Naive thymus-derived CD4-positive, alpha-beta T cell (primary cell): Measurements from ENCODE around the gene SF3A2. TPM values are rescaled to one million over a fixed set of nuclear protein-coding genes. Genes with fewer than 3 reads are reported as not detected.
A peak's percentile ranks its signal among the peaks of the same experiment; 100 is the strongest.

Experiments
- ATAC-seq: fragments of 150-1000 bp; cut with Tn5 transposase; 2 replicates; pipeline ENCODE4 v1.10.0; 2021; ENCODE audit warnings: mild to moderate bottlenecking, moderate library complexity
- CTCF ChIA-PET: fragments of 350-600 bp; sonication (Branson Sonifier 250); formaldehyde crosslinking; loops from one replicate; lab custom pipeline; 2021; ENCODE audit warnings: antibody characterized with exemption; lab: Charles Lee
- POLR2A ChIA-PET: fragments of 350-600 bp; sonication (Branson Sonifier 250); formaldehyde crosslinking; loops from one replicate; lab custom pipeline; 2021; ENCODE audit warnings: antibody characterized with exemption, inconsistent platforms; lab: Charles Lee
- DNase-seq, 9 donors: peaks; one replicate each; pipeline versions ENCODE4 v3.0.0 to v3.0.0-alpha.2; 2020 to 2022; ENCODE audit warnings: mixed read lengths in 1 of 9
- H3K27ac ChIP-seq: one replicate; pipeline ENCODE4 v1.7.0; 2013; ENCODE audit warnings: mild to moderate bottlenecking, low read depth, low read length, moderate library complexity
- H3K27me3 ChIP-seq, 2 donors: one replicate each; pipeline ENCODE4 v1.7.0; 2013; ENCODE audit warnings: low read length in 2 of 2, mild to moderate bottlenecking in 2 of 2, moderate library complexity in 2 of 2; ENCODE audit not compliant: control insufficient read depth in 2 of 2, insufficient read depth in 2 of 2
- H3K36me3 ChIP-seq, 3 experiments: 1 replicate in 2 of 3; 2 replicates in 1 of 3; pipeline ENCODE4 v1.7.0; 2013; ENCODE audit warnings: low read length in 3 of 3, mild to moderate bottlenecking in 3 of 3, moderate library complexity in 1 of 3; ENCODE audit not compliant: insufficient read depth in 3 of 3, control insufficient read depth in 2 of 3
- H3K4me1 ChIP-seq, 2 donors: one replicate each; pipeline ENCODE4 v1.7.0; 2013; ENCODE audit warnings: low read length in 2 of 2, mild to moderate bottlenecking in 2 of 2, moderate library complexity in 1 of 2; ENCODE audit not compliant: control insufficient read depth in 2 of 2, insufficient read depth in 2 of 2
- H3K4me3 ChIP-seq: 2 replicates; pipeline ENCODE4 v1.7.0; 2013; ENCODE audit warnings: mild to moderate bottlenecking, low read length
- H3K9me3 ChIP-seq, 3 experiments: 1 replicate in 2 of 3; 2 replicates in 1 of 3; pipeline ENCODE4 v1.7.0; 2013; ENCODE audit warnings: low read length in 3 of 3; ENCODE audit not compliant: control insufficient read depth in 2 of 3
- H3K27ac Mint-ChIP-seq, 9 donors: one replicate each; pipeline ENCODE4 v1.8.0; 2020 to 2022; ENCODE audit warnings: mixed read lengths in 9 of 9, mild to moderate bottlenecking in 8 of 9, moderate library complexity in 5 of 9, inconsistent platforms in 2 of 9
- H3K27me3 Mint-ChIP-seq, 5 donors: one replicate each; pipeline ENCODE4 v1.8.0; 2021 to 2022; ENCODE audit warnings: mixed read lengths in 5 of 5, mild to moderate bottlenecking in 1 of 5
- H3K36me3 Mint-ChIP-seq, 5 donors: one replicate each; pipeline ENCODE4 v1.8.0; 2020 to 2022; ENCODE audit warnings: mixed read lengths in 5 of 5, mild to moderate bottlenecking in 3 of 5, inconsistent platforms in 1 of 5
- H3K4me1 Mint-ChIP-seq, 7 donors: one replicate each; pipeline ENCODE4 v1.8.0; 2020 to 2022; ENCODE audit warnings: mixed read lengths in 7 of 7, mild to moderate bottlenecking in 3 of 7, inconsistent platforms in 1 of 7
- H3K4me3 Mint-ChIP-seq, 10 donors: one replicate each; pipeline ENCODE4 v1.8.0; 2020 to 2022; ENCODE audit warnings: mild to moderate bottlenecking in 10 of 10, mixed read lengths in 10 of 10, moderate library complexity in 6 of 10, inconsistent platforms in 2 of 10
- H3K9me3 Mint-ChIP-seq, 11 donors: one replicate each; pipeline ENCODE4 v1.8.0; 2020 to 2022; ENCODE audit warnings: mixed read lengths in 11 of 11, mild to moderate bottlenecking in 4 of 11, inconsistent platforms in 1 of 11, moderate library complexity in 1 of 11
- intact Hi-C, 2 donors: fragments of 100-400 bp; cut with micrococcal nuclease; formaldehyde crosslinking; loops; one replicate each; pipeline ENCODE4 v1.15.1; 2023
- polyA plus RNA-seq, 2 donors: library from polyadenylated mRNA; unstranded; fragments of 300-500 nt; fragmentation: Illumina TruSeq; gene quantifications; one replicate each; pipeline ENCODE4 v1.2.3, GENCODE V29; 2021
- total RNA-seq, 6 experiments: library from RNA in 5 of 6; stranded (reverse) in 5 of 6; gene quantifications; 1 replicate in 5 of 6; 2 replicates in 1 of 6; pipeline ENCODE4 v1.2.3 and lab custom pipeline; 2021 to 2026

The SF3A2 gene
- total and polyA plus RNA-seq, 7 experiments from 2014 or later = 22.3 to 150 (median 131) TPM

GRCh38 chr19:2244486-2244885 lies 7.9 kb downstream of the SF3A2 start:
- CTCF ChIA-PET = no interaction called here
- Histone ChIP-seq H3K4me1 (peaks cover 26 to 33% of the 10 kb centered on the region in 2 donors), H3K27me3 (no peaks in the 10 kb centered on the region), H3K27ac (no peak overlapping the region), H3K9me3 (no peaks in the 10 kb centered on the region), H3K36me3 (peaks cover 18 to 69% (median 33%) of the 10 kb centered on the region in 3 experiments), H3K4me3 (no peak overlapping the region)
- ATAC-seq = no peak
- intact Hi-C loops = no loop called here
- Mint-ChIP-seq H3K27me3 (no peaks in the 10 kb centered on the region), H3K27ac (no peak overlapping the region), H3K9me3 (no peaks in the 10 kb centered on the region), H3K4me3 (no peak overlapping the region), H3K4me1 (peaks cover 25 to 41% (median 32%) of the 10 kb centered on the region in 7 donors), H3K36me3 (peaks cover 4 to 22% (median 10%) of the 10 kb centered on the region in 5 donors)
- no peak for DNase-seq
- POLR2A ChIA-PET = interaction anchor here (0.7 to 9.7 kb wide), 4 partner anchors 11 to 139 kb away, joined by 3 to 163 read pairs (median 4); partner anchors contain the start of genes AMH and JSRP1

- Histone ChIP-seq H3K9me3 (no peaks in the 10 kb centered on the region), H3K36me3 (peaks cover 18 to 69% (median 33%) of the 10 kb centered on the region in 3 experiments), H3K27ac (no peak overlapping the region), H3K4me1 (peaks cover 24 to 27% of the 10 kb centered on the region in 2 donors), H3K27me3 (no peaks in the 10 kb centered on the region), H3K4me3 (no peak overlapping the region)
- intact Hi-C loops = no loop called here
- ChIA-PET POLR2A (interaction anchor here (0.7 to 9.7 kb wide), 4 partner anchors 10 to 138 kb away, joined by 3 to 163 read pairs (median 4); partner anchors contain the start of genes AMH and JSRP1), CTCF (no interaction called here)
- Mint-ChIP-seq H3K4me3 (no peak overlapping the region), H3K27ac (no peak overlapping the region), H3K9me3 (no peaks in the 10 kb centered on the region), H3K4me1 (peaks cover 17 to 33% (median 25%) of the 10 kb centered on the region in 7 donors), H3K27me3 (peaks cover 0 to 3% (median 0%) of the 10 kb centered on the region in 5 donors), H3K36me3 (peaks cover 0 to 22% (median 6%) of the 10 kb centered on the region in 5 donors)
- DNase-seq = no peak
- no peak for ATAC-seq
Observed at GRCh38 chr19:2245273-2245672, 8.6 kb downstream of the SF3A2 start.

- H3K27ac Mint-ChIP-seq = peak overlapping the region in 1 of 9 donors; percentile 25
- H3K27me3 Mint-ChIP-seq = peaks cover 0 to 3% (median 0%) of the 10 kb centered on the region in 5 donors
- intact Hi-C loops = no loop called here
- no peak for DNase-seq
- no peak overlapping the region for H3K4me3 Mint-ChIP-seq
- H3K4me1 ChIP-seq = peaks cover 15 to 24% of the 10 kb centered on the region in 2 donors
- peaks cover 18 to 69% (median 33%) of the 10 kb centered on the region in 3 experiments for H3K36me3 ChIP-seq
- no peak overlapping the region for H3K4me3 ChIP-seq
- no peak overlapping the region for H3K27ac ChIP-seq
- no peaks in the 10 kb centered on the region for H3K27me3 ChIP-seq
- H3K9me3 Mint-ChIP-seq = no peaks in the 10 kb centered on the region
- CTCF ChIA-PET = no interaction called here
- peaks cover 8 to 24% (median 17%) of the 10 kb centered on the region in 7 donors for H3K4me1 Mint-ChIP-seq
- peaks cover 0 to 22% (median 5%) of the 10 kb centered on the region in 5 donors for H3K36me3 Mint-ChIP-seq
- ATAC-seq = no peak
- POLR2A ChIA-PET = interaction anchor here (1.6 to 9.7 kb wide), 2 partner anchors 9 to 19 kb away, joined by 3 to 163 read pairs; partner anchors contain the start of genes AMH and JSRP1
- no peaks in the 10 kb centered on the region for H3K9me3 ChIP-seq
Observed at GRCh38 chr19:2246014-2246620, 9.5 kb downstream of the SF3A2 start.

- intact Hi-C loops = no loop called here
- POLR2A ChIA-PET = no interaction called here
- ATAC-seq = no peak
Observed at GRCh38 chr19:2246801-2247361, 10.3 kb downstream of the SF3A2 start.

GRCh38 chr19:2247433-2248101 lies 10.9 kb downstream of the SF3A2 start:
- Histone ChIP-seq H3K9me3 (no peaks in the 10 kb centered on the region), H3K4me1 (peaks cover 8 to 18% of the 10 kb centered on the region in 2 donors), H3K4me3 (no peak overlapping the region), H3K36me3 (peaks cover 18 to 64% (median 33%) of the 10 kb centered on the region in 3 experiments), H3K27me3 (no peaks in the 10 kb centered on the region), H3K27ac (no peak overlapping the region)
- ChIA-PET POLR2A (interaction anchor here (0.8 to 0.9 kb wide), 2 partner anchors 11 to 16 kb away, joined by 3 read pairs; no protein-coding TSS in a partner anchor), CTCF (no interaction called here)
- peaks cover 0 to 18% (median 5%) of the 10 kb centered on the region in 5 donors for H3K36me3 Mint-ChIP-seq
- ATAC-seq (no peak), DNase-seq (no peak)
- no peak overlapping the region for H3K4me3 Mint-ChIP-seq
- peaks cover 0 to 11% (median 0%) of the 10 kb centered on the region in 5 donors for H3K27me3 Mint-ChIP-seq
- intact Hi-C loops = no loop called here
- H3K27ac Mint-ChIP-seq = no peak overlapping the region
- peaks cover 2 to 11% (median 5%) of the 10 kb centered on the region in 7 donors for H3K4me1 Mint-ChIP-seq
- H3K9me3 Mint-ChIP-seq = no peaks in the 10 kb centered on the region

More at GRCh38 chr19:2246801-2247361, 10.3 kb downstream of the SF3A2 start:
- Histone ChIP-seq H3K27me3 (no peaks in the 10 kb centered on the region), H3K4me3 (no peak overlapping the region), H3K36me3 (peaks cover 18 to 68% (median 33%) of the 10 kb centered on the region in 3 experiments), H3K4me1 (peaks cover 11 to 21% of the 10 kb centered on the region in 2 donors), H3K27ac (no peak overlapping the region), H3K9me3 (no peaks in the 10 kb centered on the region)
- no peak for DNase-seq
- Mint-ChIP-seq H3K9me3 (no peaks in the 10 kb centered on the region), H3K4me1 (peaks cover 7 to 17% (median 10%) of the 10 kb centered on the region in 7 donors), H3K27me3 (peaks cover 0 to 6% (median 0%) of the 10 kb centered on the region in 5 donors), H3K27ac (no peak overlapping the region), H3K36me3 (peaks cover 0 to 22% (median 5%) of the 10 kb centered on the region in 5 donors), H3K4me3 (no peak overlapping the region)
- CTCF ChIA-PET = no interaction called here
